DOHH2 (cell line): Measurements from ENCODE around the gene TUBA4B.

Experiments
- EZH2phosphoT487 ChIP-seq: fragments of 200-600 bp; sonication (generic); IDR thresholded peaks from 2 replicates; pipeline ENCODE4 v1.6.1; 2017; ENCODE audit warnings: borderline replicate concordance, mild to moderate bottlenecking, antibody characterized with exemption, low read length, moderate library complexity, mixed read lengths
- TF ChIP-seq, protein P1 (sequence below): fragments of 200-600 bp; sonication (generic); IDR thresholded peaks from one replicate; pipeline ENCODE4 v1.5.1; 2014; ENCODE audit warnings: antibody characterized with exemption, mild to moderate bottlenecking, low read depth, low read length; ENCODE audit not compliant: poor library complexity, severe bottlenecking

DNA sequence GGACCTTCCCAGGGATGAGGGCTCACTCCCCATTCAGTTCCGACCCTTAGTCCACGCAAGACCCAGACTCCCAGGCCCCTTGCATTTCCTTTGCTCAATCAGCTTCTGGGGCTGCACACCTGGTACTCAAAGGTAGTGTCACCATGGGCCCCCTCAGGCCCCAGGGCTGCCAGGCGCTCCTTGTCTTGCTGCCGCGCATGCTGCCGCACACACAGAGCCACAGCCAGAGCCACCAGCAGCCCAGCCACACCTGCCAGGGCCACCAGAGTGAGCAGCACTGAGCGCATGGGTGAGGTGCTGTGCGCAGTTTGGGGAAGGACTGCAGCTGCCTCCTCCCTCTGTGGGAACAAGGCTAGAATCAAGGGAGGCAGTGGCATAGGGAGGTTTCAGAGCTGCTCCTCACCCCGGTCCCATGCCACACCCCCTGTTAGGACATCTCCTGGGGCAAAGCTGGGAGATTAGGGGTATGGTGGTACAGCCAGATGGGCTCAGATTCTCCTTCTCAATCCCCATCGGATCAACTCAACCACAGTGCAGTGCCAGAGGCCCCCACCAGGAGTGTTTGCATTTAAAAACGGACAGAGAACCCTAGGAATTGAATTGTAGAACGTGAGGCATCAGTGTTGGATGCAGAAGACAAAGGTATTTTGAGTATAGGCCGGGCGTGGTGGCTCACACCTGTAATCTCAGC lies 44.9 kb downstream of the TUBA4B start:
- TF ChIP-seq, protein P1, sequence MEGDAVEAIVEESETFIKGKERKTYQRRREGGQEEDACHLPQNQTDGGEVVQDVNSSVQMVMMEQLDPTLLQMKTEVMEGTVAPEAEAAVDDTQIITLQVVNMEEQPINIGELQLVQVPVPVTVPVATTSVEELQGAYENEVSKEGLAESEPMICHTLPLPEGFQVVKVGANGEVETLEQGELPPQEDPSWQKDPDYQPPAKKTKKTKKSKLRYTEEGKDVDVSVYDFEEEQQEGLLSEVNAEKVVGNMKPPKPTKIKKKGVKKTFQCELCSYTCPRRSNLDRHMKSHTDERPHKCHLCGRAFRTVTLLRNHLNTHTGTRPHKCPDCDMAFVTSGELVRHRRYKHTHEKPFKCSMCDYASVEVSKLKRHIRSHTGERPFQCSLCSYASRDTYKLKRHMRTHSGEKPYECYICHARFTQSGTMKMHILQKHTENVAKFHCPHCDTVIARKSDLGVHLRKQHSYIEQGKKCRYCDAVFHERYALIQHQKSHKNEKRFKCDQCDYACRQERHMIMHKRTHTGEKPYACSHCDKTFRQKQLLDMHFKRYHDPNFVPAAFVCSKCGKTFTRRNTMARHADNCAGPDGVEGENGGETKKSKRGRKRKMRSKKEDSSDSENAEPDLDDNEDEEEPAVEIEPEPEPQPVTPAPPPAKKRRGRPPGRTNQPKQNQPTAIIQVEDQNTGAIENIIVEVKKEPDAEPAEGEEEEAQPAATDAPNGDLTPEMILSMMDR: no peak
- TF ChIP-seq EZH2phosphoT487: no peak
